SK-N-SH (cell line): ENCODE data around the gene PKN2. TPM values are rescaled to one million over a fixed set of nuclear protein-coding genes. Genes with fewer than 3 reads are reported as not detected.

ENCODE experiments used
- CTCF ChIA-PET: fragments of 300-600, 350-600 bp; formaldehyde crosslinking; extraction: SDS; loops from one replicate; lab custom pipeline; 2021; lab: Yijun Ruan, JAX
- POLR2A ChIA-PET: fragments of 350-600 bp; sonication (Branson Sonifier 250); formaldehyde crosslinking; extraction: SDS; loops from one replicate; lab custom pipeline; 2020; ENCODE audit warnings: antibody characterized with exemption, inconsistent platforms; lab: Yijun Ruan, JAX
- DNase-seq: peaks from one replicate; pipeline ENCODE4 v3.0.0; 2012
- H2AFZ ChIP-seq: fragments of 200-600 bp; sonication (generic); 2 replicates; pipeline ENCODE4 v1.8.1; 2016; ENCODE audit warnings: antibody characterized with exemption, mild to moderate bottlenecking, low read depth
- H3F3A ChIP-seq: fragments of 200-600 bp; sonication (generic); replicated peaks from 2 replicates; pipeline ENCODE3; 2016; ENCODE audit warnings: antibody characterized with exemption, mild to moderate bottlenecking; ENCODE audit not compliant: insufficient read depth
- H3K27ac ChIP-seq, 2 experiments: fragments of 200-500 bp in 1 of 2; fragments of 200-600 bp in 1 of 2; sonication (Bioruptor generic) in 1 of 2; sonication (generic), shearing (Covaris generic) in 1 of 2; 2 replicates each; pipeline versions ENCODE4 v1.5.1 to v1.6.1; 2014 to 2016; ENCODE audit warnings: low read depth in 2 of 2, inconsistent platforms in 1 of 2, low read length in 1 of 2, mild to moderate bottlenecking in 1 of 2, mixed read lengths in 1 of 2
- H3K27me3 ChIP-seq: fragments of 200-600 bp; sonication (generic), shearing (Covaris generic); 2 replicates; pipeline ENCODE4 v1.6.1; 2016; ENCODE audit warnings: mixed run types; ENCODE audit not compliant: insufficient read depth
- H3K36me3 ChIP-seq, 2 experiments: fragments of 200-500 bp in 1 of 2; fragments of 200-600 bp in 1 of 2; sonication (Bioruptor generic) in 1 of 2; sonication (generic) in 1 of 2; replicated peaks in 1 of 2; 2 replicates each; pipeline versions ENCODE3 to v1.5.1; 2014 to 2016; ENCODE audit warnings: low read length in 1 of 2, mild to moderate bottlenecking in 1 of 2; ENCODE audit not compliant: insufficient read depth in 2 of 2, control insufficient read depth in 1 of 2
- H3K4me1 ChIP-seq, 2 experiments: fragments of 200-500 bp in 1 of 2; fragments of 200-600 bp in 1 of 2; sonication (Bioruptor generic) in 1 of 2; sonication (generic), shearing (Covaris generic) in 1 of 2; 2 replicates each; pipeline versions ENCODE4 v1.5.1 to v1.6.1; 2014 to 2016; ENCODE audit warnings: low read depth in 1 of 2, low read length in 1 of 2, mixed run types in 1 of 2; ENCODE audit not compliant: insufficient read depth in 2 of 2, control insufficient read depth in 1 of 2
- H3K4me2 ChIP-seq: fragments of 200-600 bp; sonication (generic), shearing (Covaris generic); 2 replicates; pipeline ENCODE4 v1.6.1; 2017; ENCODE audit warnings: mixed run types
- H3K4me3 ChIP-seq, 2 experiments: fragments of 200-500 bp in 1 of 2; fragments of 200-600 bp in 1 of 2; sonication (Bioruptor generic) in 1 of 2; sonication (generic), shearing (Covaris generic) in 1 of 2; 2 replicates each; pipeline versions ENCODE4 v1.5.1 to v1.8.1; 2014 to 2016; ENCODE audit warnings: low read depth in 2 of 2, inconsistent platforms in 1 of 2, low read length in 1 of 2, mild to moderate bottlenecking in 1 of 2, mixed read lengths in 1 of 2, moderate library complexity in 1 of 2
- H3K79me2 ChIP-seq: fragments of 200-600 bp; sonication (generic); 2 replicates; pipeline ENCODE4 v1.8.1; 2017; ENCODE audit warnings: mild to moderate bottlenecking; ENCODE audit not compliant: insufficient read depth
- H3K9ac ChIP-seq: fragments of 200-600 bp; sonication (generic); 2 replicates; pipeline ENCODE4 v1.6.1; 2017; ENCODE audit warnings: mixed run types
- H3K9me2 ChIP-seq: fragments of 200-600 bp; sonication (generic); 2 replicates; pipeline ENCODE4 v1.6.1; 2017; ENCODE audit warnings: mixed run types
- H3K9me3 ChIP-seq: fragments of 200-600 bp; sonication (generic); 2 replicates; pipeline ENCODE4 v1.6.1; 2017; ENCODE audit warnings: mixed run types, mild to moderate bottlenecking, moderate library complexity
- H4K20me1 ChIP-seq: fragments of 200-600 bp; sonication (generic); 2 replicates; pipeline ENCODE4 v1.6.1; 2017; ENCODE audit warnings: mild to moderate bottlenecking, mixed run types; ENCODE audit not compliant: insufficient read depth
- CHD2 ChIP-seq: fragments of 150-350 bp; IDR thresholded peaks from 2 replicates; pipeline ENCODE4 v1.6.1; 2018; ENCODE audit warnings: low read length; ENCODE audit not compliant: partially characterized antibody
- ELF1 ChIP-seq: IDR thresholded peaks from 2 replicates; pipeline ENCODE4 v1.4.0; 2012
- EP300 ChIP-seq, 2 experiments: IDR thresholded peaks; 2 replicates each; pipeline versions ENCODE4 v1.4.0 to v1.6.1; 2012; ENCODE audit warnings: borderline replicate concordance in 1 of 2, low read depth in 1 of 2, low read length in 1 of 2
- FOSL2 ChIP-seq: IDR thresholded peaks from 2 replicates; pipeline ENCODE4 v1.4.0; 2012; ENCODE audit warnings: low read depth, mild to moderate bottlenecking, moderate library complexity, borderline replicate concordance
- MAX ChIP-seq: IDR thresholded peaks from 2 replicates; pipeline ENCODE4 v1.4.0; 2012; ENCODE audit warnings: low read depth
- MXI1 ChIP-seq: IDR thresholded peaks from 2 replicates; pipeline ENCODE4 v1.6.1; 2012; ENCODE audit warnings: mild to moderate bottlenecking, low read depth, low read length, improper control_type of control experiment
- NFIC ChIP-seq: IDR thresholded peaks from 2 replicates; pipeline ENCODE4 v1.4.0; 2012; ENCODE audit warnings: borderline replicate concordance
- NRF1 ChIP-seq: IDR thresholded peaks from 2 replicates; pipeline ENCODE4 v1.6.1; 2012; ENCODE audit warnings: low read depth, mild to moderate bottlenecking, low read length
- RCOR1 ChIP-seq: fragments of 150-350 bp; IDR thresholded peaks from 2 replicates; pipeline ENCODE4 v1.6.1; 2017; ENCODE audit warnings: antibody characterized with exemption, low read length
- REST ChIP-seq: IDR thresholded peaks from 2 replicates; pipeline ENCODE4 v1.6.1; 2012; ENCODE audit warnings: mild to moderate bottlenecking, low read depth, low read length, moderate library complexity
- RFX5 ChIP-seq: IDR thresholded peaks from 2 replicates; pipeline ENCODE4 v1.6.1; 2012; ENCODE audit warnings: mild to moderate bottlenecking, improper control_type of control experiment, low read length
- RXRA ChIP-seq: IDR thresholded peaks from 2 replicates; pipeline ENCODE4 v1.4.0; 2012; ENCODE audit warnings: low read depth, mild to moderate bottlenecking, borderline replicate concordance
- TAF1 ChIP-seq: IDR thresholded peaks from 2 replicates; pipeline ENCODE4 v1.6.1; 2012; ENCODE audit warnings: low read depth, mild to moderate bottlenecking, low read length, moderate library complexity, borderline replicate concordance
- TCF12 ChIP-seq: IDR thresholded peaks from 2 replicates; pipeline ENCODE4 v1.4.0; 2012
- TEAD4 ChIP-seq: IDR thresholded peaks from 2 replicates; pipeline ENCODE4 v1.4.0; 2012; ENCODE audit warnings: mild to moderate bottlenecking, borderline replicate concordance; ENCODE audit not compliant: insufficient read depth
- USF1 ChIP-seq: IDR thresholded peaks from 2 replicates; pipeline ENCODE4 v1.4.0; 2012; ENCODE audit warnings: low read depth, borderline replicate concordance
- YY1 ChIP-seq: IDR thresholded peaks from 2 replicates; pipeline ENCODE4 v1.4.0; 2012; ENCODE audit warnings: low read depth, mild to moderate bottlenecking
- WGBS: methylation state at CpG from one replicate; pipeline ENCODE4 v1.1.6; 2017; ENCODE audit warnings: low lambda C conversion rate; 5-methylcytosine and 5-hydroxymethylcytosine counted together
- polyA plus RNA-seq, 3 experiments: library from polyadenylated mRNA; depleted of rRNA; stranded (reverse); fragments of >200 nt; gene quantifications; 2 replicates each; pipeline ENCODE4 v1.2.3, GENCODE V29; 2012

PKN2 gene
- polyA plus RNA-seq, 1 of the 3 experiments (the other 2 are of a cell fraction) = 6.8 TPM

- Histone ChIP-seq H3K4me2 (no peak overlapping the region), H3K27me3 (no peaks in the 10 kb centered on the region), H3K4me3 (no peak overlapping the region), H3K4me1 (no peaks in the 10 kb centered on the region; a peak in 1 of 4 replicates), H4K20me1 (no peaks in the 10 kb centered on the region), H3K9me2 (no peaks in the 10 kb centered on the region), H3K36me3 (no peaks in the 10 kb centered on the region), H3K79me2 (no peaks in the 10 kb centered on the region; the same call in 1 of the 2 replicates), H3K27ac (no peak overlapping the region), H3K9me3 (no peaks in the 10 kb centered on the region), H3K9ac (no peak overlapping the region), H2AFZ (peak overlapping the region; percentile 27), H3F3A (no peaks in the 10 kb centered on the region)
- DNase-seq = no peak
- WGBS = 66% methylated on average over 4 of the region's 4 CpGs
- TF ChIP-seq RXRA (no peak), CHD2 (no peak), TEAD4 (no peak), NFIC (no peak), TAF1 (no peak), MXI1 (no peak), REST (no peak), USF1 (no peak), EP300 (IDR thresholded peaks at IDR 0.05; ENCODE audit: borderline replicate concordance in 1 of 2, low read depth in 1 of 2, low read length in 1 of 2) (no peak), RFX5 (no peak), YY1 (no peak), MAX (no peak), RCOR1 (no peak), TCF12 (no peak), ELF1 (no peak), FOSL2 (no peak), NRF1 (no peak)
- ChIA-PET CTCF (interaction anchor here (1.0 to 1.7 kb wide), 3 partner anchors 21 to 216 kb away, joined by 3 to 6 read pairs (median 4); no protein-coding TSS in a partner anchor), POLR2A (no interaction called here)
These were observed 22.9 kb upstream of the PKN2 start for GRCh38 chr1:88661188-88661587.
